ENCODE results near the gene AP1S1. TPM values are rescaled to one million over a fixed set of nuclear protein-coding genes. Genes with fewer than 3 reads are reported as not detected.
A peak's percentile ranks its signal among the peaks of the same experiment; 100 is the strongest.

AP1S1 gene
- total and polyA plus RNA-seq, 2 experiments from 2014 or later: 37.4 to 198 TPM

- Histone ChIP-seq H3F3A (ENCODE audit: insufficient read depth) (peaks cover 58% of the 10 kb centered on the region), H3K4me2 (ENCODE audit: unreplicated experiment) (no peak overlapping the region), H3K36me3 (ENCODE audit: low read depth) (peaks cover 18% of the 10 kb centered on the region), H3K9me3 (ENCODE audit: low read depth) (no peaks in the 10 kb centered on the region), H4K20me1 (ENCODE audit: insufficient read depth) (no peaks in the 10 kb centered on the region), H3K4me1 (ENCODE audit: insufficient read depth) (peaks cover 36% of the 10 kb centered on the region), H3K27ac (peak overlapping the region; percentile 98), H3K9me2 (ENCODE audit: insufficient read depth) (no peaks in the 10 kb centered on the region), H3K9ac (peak overlapping the region; percentile 43), H2AFZ (no peak overlapping the region), H3K79me2 (ENCODE audit: insufficient read depth) (no peaks in the 10 kb centered on the region), H3K27me3 (replicated peaks; ENCODE audit: insufficient read depth) (no peaks in the 10 kb centered on the region), H3K4me3 (no peak overlapping the region)
- TF ChIP-seq EZH2 (IDR thresholded peaks at IDR 0.05; ENCODE audit: insufficient read depth, poor library complexity, severe bottlenecking): no peak
- 98 to 99% methylated on average over 4 of the region's 4 CpGs for WGBS, 2 experiments (ENCODE audit: low coverage in 1 of 2, low lambda C conversion rate in 2 of 2, missing lambda C conversion rate in 2 of 2)
- in situ Hi-C loops (cut with MboI): loop anchor here (10.0 kb wide), 1 partner anchor 144 kb away; no protein-coding TSS in a partner anchor
- DNase-seq: no peak
Measured at GRCh38 chr7:101140746-101141382, 13.4 kb upstream of the AP1S1 start.

DNA sequence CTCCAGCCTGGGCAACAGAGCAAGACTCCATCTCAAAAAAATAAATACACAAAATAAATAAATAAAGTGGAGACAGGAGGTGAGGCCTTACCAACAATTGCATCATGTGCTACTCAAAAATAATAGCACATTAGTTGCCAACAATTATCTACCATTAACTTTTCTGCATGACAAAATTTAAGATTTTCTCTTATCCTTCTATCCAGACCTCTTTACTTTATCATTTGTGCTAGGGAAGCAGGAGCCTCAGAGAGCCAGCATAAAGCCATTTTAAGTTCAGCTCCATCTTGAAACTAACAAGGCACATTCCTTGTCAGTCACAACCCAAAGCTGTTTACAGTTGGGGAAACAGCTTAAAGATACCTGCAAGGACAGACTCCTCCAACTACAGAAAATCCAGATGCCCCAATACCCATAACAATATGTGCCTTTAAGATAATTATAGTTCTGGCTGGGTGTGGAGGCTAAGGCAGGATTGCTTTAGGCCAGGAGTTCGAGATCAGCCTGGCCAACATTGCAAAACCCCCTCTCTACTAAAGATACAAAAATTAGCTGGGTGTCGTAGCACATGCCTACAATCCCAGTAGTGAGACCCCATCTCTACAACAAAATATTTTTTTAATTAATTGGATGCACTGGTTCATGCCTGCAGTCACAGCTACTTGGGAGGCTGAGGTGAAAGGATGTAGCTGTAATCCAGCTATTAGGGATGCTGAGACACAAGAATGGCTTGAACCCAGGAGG is 2.2 kb upstream of the AP1S1 start:
- WGBS, 2 experiments (ENCODE audit: low coverage in 1 of 2, low lambda C conversion rate in 2 of 2, missing lambda C conversion rate in 2 of 2): 43 to 53% methylated on average over 2 of the region's 2 CpGs
- no peaks in the 10 kb centered on the region for H3K9me3 ChIP-seq (ENCODE audit: low read depth)
- peaks cover 6% of the 10 kb centered on the region for H3K4me1 ChIP-seq (ENCODE audit: insufficient read depth)
- no peak for TF ChIP-seq EZH2 (IDR thresholded peaks at IDR 0.05; ENCODE audit: insufficient read depth, poor library complexity, severe bottlenecking)
- no peak for TF ChIP-seq EZH2phosphoT487 (IDR thresholded peaks at IDR 0.05; ENCODE audit: insufficient read depth, low read depth)
- DNase-seq: no peak
- no peak overlapping the region for H3K4me2 ChIP-seq (ENCODE audit: unreplicated experiment)
- no peak overlapping the region for H2AFZ ChIP-seq
- H3F3A ChIP-seq (ENCODE audit: insufficient read depth): no peaks in the 10 kb centered on the region
- in situ Hi-C loops (cut with MboI): no loop called here
- 0 out of 2 replicates have a peak, but pooled peaks cover 6% of the 10 kb centered on the region for H3K27me3 ChIP-seq (replicated peaks; ENCODE audit: insufficient read depth)
- no peak overlapping the region for H3K4me3 ChIP-seq
- H3K27ac ChIP-seq: no peak overlapping the region
- H3K9me2 ChIP-seq (ENCODE audit: insufficient read depth): no peaks in the 10 kb centered on the region
- peaks cover 23% of the 10 kb centered on the region for H3K79me2 ChIP-seq (ENCODE audit: insufficient read depth)
- H3K9ac ChIP-seq: no peak overlapping the region
- peaks cover 3% of the 10 kb centered on the region; the same call in 1 of the 2 replicates for H3K36me3 ChIP-seq (ENCODE audit: low read depth)
- H4K20me1 ChIP-seq (ENCODE audit: insufficient read depth): no peaks in the 10 kb centered on the region

- 2% methylated on average over 29 of the region's 34 CpGs; no CpG with 5 or more reads in 1 of the 2 experiments for WGBS, 2 experiments (ENCODE audit: low coverage in 1 of 2, low lambda C conversion rate in 2 of 2, missing lambda C conversion rate in 2 of 2)
- Histone ChIP-seq H3K27me3 (replicated peaks; ENCODE audit: insufficient read depth) (no peaks in the 10 kb centered on the region), H3K4me3 (peak overlapping the region; percentile 89), H3K9me3 (ENCODE audit: low read depth) (no peaks in the 10 kb centered on the region), H3K79me2 (ENCODE audit: insufficient read depth) (peaks cover 32% of the 10 kb centered on the region), H3K9me2 (ENCODE audit: insufficient read depth) (no peaks in the 10 kb centered on the region), H3K9ac (peak overlapping the region; percentile 85), H4K20me1 (ENCODE audit: insufficient read depth) (no peaks in the 10 kb centered on the region), H3K4me2 (ENCODE audit: unreplicated experiment) (peak overlapping the region; percentile 98), H3K4me1 (ENCODE audit: insufficient read depth) (peaks cover 11% of the 10 kb centered on the region), H2AFZ (peak overlapping the region; percentile 60), H3K27ac (no peak overlapping the region), H3K36me3 (ENCODE audit: low read depth) (peaks cover 6% of the 10 kb centered on the region; the same call in 1 of the 2 replicates), H3F3A (ENCODE audit: insufficient read depth) (no peaks in the 10 kb centered on the region)
- in situ Hi-C loops (cut with MboI): no loop called here
- no peak for DNase-seq
- TF ChIP-seq EZH2 (IDR thresholded peaks at IDR 0.05; ENCODE audit: insufficient read depth, poor library complexity, severe bottlenecking): no peak
- no peak for TF ChIP-seq EZH2phosphoT487 (IDR thresholded peaks at IDR 0.05; ENCODE audit: insufficient read depth, low read depth)
Measured at GRCh38 chr7:101154693-101155102, 422 bp downstream of the AP1S1 start.

DNA sequence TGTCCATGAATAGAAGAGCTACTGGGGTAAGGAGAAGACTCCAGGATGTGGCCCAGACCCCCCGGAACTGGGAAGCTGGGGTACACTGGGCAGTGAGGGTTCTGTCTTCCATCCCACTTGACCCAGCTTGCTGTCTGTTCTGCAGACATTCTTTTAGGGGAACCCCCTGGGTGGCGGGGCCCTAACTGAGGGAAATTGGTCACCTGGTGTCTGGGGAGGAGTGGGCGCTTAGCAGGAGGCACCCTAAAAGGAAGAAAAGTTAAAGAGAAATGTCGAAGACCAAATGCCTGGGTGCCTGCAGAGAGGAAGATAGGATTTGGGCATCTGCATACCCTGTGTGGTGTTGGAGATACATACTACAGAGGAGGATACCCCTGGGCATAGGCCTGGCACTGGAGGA is 1.0 kb downstream of the AP1S1 start:
- H3K27ac ChIP-seq: no peak overlapping the region
- in situ Hi-C loops (cut with MboI): no loop called here

More for the DNA sequence above, 1.0 kb downstream of the AP1S1 start:
- H2AFZ ChIP-seq: peak overlapping the region; percentile 60
- H3K27me3 ChIP-seq (replicated peaks; ENCODE audit: insufficient read depth): no peaks in the 10 kb centered on the region
- H3K4me3 ChIP-seq: peak overlapping the region; percentile 89
- H4K20me1 ChIP-seq (ENCODE audit: insufficient read depth): no peaks in the 10 kb centered on the region
- H3K4me1 ChIP-seq (ENCODE audit: insufficient read depth): peaks cover 11% of the 10 kb centered on the region
- DNase-seq: no peak
- no peaks in the 10 kb centered on the region for H3F3A ChIP-seq (ENCODE audit: insufficient read depth)
- peak overlapping the region; percentile 85 for H3K9ac ChIP-seq
- WGBS, 2 experiments (ENCODE audit: low coverage in 1 of 2, low lambda C conversion rate in 2 of 2, missing lambda C conversion rate in 2 of 2): 33 to 34% methylated on average over 4 of the region's 4 CpGs
- H3K79me2 ChIP-seq (ENCODE audit: insufficient read depth): peaks cover 32% of the 10 kb centered on the region
- TF ChIP-seq EZH2 (IDR thresholded peaks at IDR 0.05; ENCODE audit: insufficient read depth, poor library complexity, severe bottlenecking): no peak
- no peak for TF ChIP-seq EZH2phosphoT487 (IDR thresholded peaks at IDR 0.05; ENCODE audit: insufficient read depth, low read depth)
- no peaks in the 10 kb centered on the region for H3K9me2 ChIP-seq (ENCODE audit: insufficient read depth)
- peak overlapping the region; percentile 98 for H3K4me2 ChIP-seq (ENCODE audit: unreplicated experiment)
- H3K9me3 ChIP-seq (ENCODE audit: low read depth): no peaks in the 10 kb centered on the region
- H3K36me3 ChIP-seq (ENCODE audit: low read depth): peaks cover 6% of the 10 kb centered on the region; the same call in 1 of the 2 replicates

All from GM23248 (cell line).